ENCODE data around the gene SOX10.

DNA sequence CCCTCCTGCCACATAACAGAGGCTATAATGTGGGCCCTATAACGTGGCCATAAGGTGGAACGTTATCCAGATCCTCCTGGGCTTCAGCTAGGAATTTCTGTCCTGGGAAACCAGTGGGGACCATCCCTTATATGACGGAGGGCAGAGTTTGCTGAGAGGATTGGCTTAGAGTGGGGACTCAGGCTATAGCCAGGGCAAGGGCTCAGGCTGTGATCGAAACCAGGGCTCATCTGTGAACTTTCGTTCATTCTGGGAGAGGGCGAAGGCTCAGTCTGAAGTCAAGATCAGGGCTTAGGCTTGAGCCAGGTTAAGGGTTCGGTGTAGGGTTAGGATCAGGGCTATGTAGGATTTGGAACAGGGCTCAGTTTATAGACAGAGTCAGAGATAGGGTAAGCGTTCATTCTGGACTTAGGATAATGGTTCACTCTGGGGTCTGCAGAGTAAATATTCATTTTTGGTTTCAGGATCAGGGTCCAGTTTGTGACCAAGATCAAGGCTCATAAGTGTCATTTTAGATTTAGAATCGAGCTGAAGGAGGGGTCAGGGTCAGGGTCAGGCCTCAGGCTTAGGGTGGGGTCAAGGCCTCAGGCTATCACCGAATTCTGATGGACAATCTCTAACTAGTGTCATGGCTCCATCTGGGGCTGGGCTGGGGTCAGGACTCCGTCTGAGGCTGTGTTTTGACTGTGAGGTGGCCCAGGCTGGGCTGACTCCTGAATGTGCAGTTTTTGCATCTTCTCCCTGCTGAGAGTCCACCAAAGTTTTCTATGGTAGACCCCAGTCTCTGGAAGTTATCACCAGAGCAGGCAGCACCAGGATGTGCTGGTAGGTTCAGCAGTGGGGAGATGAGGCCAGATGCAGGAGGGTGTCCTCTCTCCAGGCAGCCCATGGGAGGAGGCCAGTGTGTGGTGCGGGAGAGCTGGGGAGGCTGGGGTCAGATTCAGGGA, 33.9 kb upstream of the SOX10 start:
- TF ChIP-seq SMC3 (IDR thresholded peaks at IDR 0.05; ENCODE audit: low read depth, low read length) (no peak), RFX5 (IDR thresholded peaks at IDR 0.05; ENCODE audit: low read depth, low read length) (no peak)
- TF ChIP-seq, protein P1, sequence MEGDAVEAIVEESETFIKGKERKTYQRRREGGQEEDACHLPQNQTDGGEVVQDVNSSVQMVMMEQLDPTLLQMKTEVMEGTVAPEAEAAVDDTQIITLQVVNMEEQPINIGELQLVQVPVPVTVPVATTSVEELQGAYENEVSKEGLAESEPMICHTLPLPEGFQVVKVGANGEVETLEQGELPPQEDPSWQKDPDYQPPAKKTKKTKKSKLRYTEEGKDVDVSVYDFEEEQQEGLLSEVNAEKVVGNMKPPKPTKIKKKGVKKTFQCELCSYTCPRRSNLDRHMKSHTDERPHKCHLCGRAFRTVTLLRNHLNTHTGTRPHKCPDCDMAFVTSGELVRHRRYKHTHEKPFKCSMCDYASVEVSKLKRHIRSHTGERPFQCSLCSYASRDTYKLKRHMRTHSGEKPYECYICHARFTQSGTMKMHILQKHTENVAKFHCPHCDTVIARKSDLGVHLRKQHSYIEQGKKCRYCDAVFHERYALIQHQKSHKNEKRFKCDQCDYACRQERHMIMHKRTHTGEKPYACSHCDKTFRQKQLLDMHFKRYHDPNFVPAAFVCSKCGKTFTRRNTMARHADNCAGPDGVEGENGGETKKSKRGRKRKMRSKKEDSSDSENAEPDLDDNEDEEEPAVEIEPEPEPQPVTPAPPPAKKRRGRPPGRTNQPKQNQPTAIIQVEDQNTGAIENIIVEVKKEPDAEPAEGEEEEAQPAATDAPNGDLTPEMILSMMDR (conservative IDR thresholded peaks at IDR 0.05; ENCODE audit: low read depth, low read length) = no peak
